Gastroesophageal sphincter (tissue), 3 donors: ENCODE data around the gene IFNGR1.

ENCODE experiments used
- EP300 ChIP-seq: sonication (generic); formaldehyde crosslinking; IDR thresholded peaks from one replicate; pipeline ENCODE4 v1.6.1; 2017; ENCODE audit warnings: antibody characterized with exemption, mild to moderate bottlenecking
- POLR2A ChIP-seq, 2 donors: fragments of 450-650 bp; IDR thresholded peaks; one replicate each; pipeline ENCODE4 v1.6.1; 2017; ENCODE audit warnings: antibody characterized with exemption in 2 of 2, mild to moderate bottlenecking in 2 of 2, moderate library complexity in 1 of 2
- POLR2AphosphoS5 ChIP-seq: sonication (generic); formaldehyde crosslinking; IDR thresholded peaks from one replicate; pipeline ENCODE4 v1.6.1; 2017; ENCODE audit warnings: antibody characterized with exemption
- TF ChIP-seq, protein P1 (sequence below), 4 experiments: fragments of 200-600 bp in 2 of 4; fragments of 450-650 bp in 2 of 4; sonication (generic) in 1 of 4; IDR thresholded peaks; one replicate each; pipeline ENCODE4 v1.5.1; 2017 to 2019; ENCODE audit warnings: antibody characterized with exemption in 4 of 4, mild to moderate bottlenecking in 2 of 4, moderate library complexity in 2 of 4

DNA sequence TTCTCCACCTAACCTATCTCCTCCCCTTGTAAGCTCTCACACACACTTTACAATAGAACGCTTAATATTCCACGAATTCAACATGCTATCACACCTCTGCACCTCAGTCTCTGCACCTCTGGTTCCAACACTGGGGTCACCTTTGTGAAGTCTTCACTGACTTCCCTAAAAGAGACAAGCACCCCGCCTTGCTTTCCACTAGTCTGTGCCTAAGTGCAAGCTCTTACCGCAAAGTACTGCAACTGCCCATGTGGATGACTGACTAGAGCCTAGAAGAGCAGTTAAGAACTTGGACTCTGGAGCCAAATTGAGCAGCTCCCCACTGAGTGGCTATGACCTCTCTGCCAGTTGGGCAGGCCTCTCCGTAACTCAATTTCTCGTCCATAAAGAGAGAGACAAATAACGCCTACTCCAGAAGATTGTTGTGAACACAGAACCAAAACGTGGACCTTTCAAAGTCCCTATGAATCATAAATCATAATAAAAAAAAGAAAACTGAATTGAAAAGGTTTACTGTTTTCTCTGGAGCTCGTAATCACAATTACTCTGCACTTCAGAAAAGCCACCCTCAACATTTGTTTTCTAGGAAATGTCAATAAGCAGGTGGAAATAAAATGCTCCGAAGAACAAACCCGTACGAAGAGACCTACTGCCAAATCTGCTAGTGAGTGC lies 1.2 kb downstream of the IFNGR1 start:
- TF ChIP-seq, protein P1, sequence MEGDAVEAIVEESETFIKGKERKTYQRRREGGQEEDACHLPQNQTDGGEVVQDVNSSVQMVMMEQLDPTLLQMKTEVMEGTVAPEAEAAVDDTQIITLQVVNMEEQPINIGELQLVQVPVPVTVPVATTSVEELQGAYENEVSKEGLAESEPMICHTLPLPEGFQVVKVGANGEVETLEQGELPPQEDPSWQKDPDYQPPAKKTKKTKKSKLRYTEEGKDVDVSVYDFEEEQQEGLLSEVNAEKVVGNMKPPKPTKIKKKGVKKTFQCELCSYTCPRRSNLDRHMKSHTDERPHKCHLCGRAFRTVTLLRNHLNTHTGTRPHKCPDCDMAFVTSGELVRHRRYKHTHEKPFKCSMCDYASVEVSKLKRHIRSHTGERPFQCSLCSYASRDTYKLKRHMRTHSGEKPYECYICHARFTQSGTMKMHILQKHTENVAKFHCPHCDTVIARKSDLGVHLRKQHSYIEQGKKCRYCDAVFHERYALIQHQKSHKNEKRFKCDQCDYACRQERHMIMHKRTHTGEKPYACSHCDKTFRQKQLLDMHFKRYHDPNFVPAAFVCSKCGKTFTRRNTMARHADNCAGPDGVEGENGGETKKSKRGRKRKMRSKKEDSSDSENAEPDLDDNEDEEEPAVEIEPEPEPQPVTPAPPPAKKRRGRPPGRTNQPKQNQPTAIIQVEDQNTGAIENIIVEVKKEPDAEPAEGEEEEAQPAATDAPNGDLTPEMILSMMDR (IDR thresholded peaks at IDR 0.05) = no peak
- no peak for TF ChIP-seq POLR2A (IDR thresholded peaks at IDR 0.05)
- TF ChIP-seq POLR2AphosphoS5 = no peak
- TF ChIP-seq EP300 = no peak
